GM12801 (cell line): ENCODE data around the gene INPP1.

Source experiments
- TF ChIP-seq, protein P1 (sequence below): IDR thresholded peaks from one replicate; pipeline ENCODE4 v1.5.1; 2011; ENCODE audit warnings: control low read depth; ENCODE audit not compliant: insufficient read length; ENCODE audit errors: extremely low read depth

INPP1 gene

DNA sequence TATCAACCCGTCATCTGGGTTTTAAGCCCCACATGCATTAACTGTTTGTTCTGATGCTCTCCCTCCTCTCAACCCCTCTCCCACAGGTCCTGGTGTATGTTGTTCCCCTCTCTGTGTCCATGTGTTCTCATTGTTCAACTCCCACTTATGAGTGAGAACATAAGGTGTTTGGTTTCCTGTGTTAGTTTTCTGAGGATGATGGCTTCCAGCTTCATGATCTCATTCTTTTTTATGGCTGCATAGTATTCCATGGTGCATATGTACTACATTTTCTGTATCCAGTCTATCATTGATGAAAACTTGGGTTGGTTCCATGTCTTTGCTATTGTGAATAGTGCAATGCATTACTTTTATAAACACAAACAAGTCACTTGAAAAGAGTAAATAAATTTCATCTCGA lies 7.0 kb upstream of the INPP1 start:
- TF ChIP-seq, protein P1, sequence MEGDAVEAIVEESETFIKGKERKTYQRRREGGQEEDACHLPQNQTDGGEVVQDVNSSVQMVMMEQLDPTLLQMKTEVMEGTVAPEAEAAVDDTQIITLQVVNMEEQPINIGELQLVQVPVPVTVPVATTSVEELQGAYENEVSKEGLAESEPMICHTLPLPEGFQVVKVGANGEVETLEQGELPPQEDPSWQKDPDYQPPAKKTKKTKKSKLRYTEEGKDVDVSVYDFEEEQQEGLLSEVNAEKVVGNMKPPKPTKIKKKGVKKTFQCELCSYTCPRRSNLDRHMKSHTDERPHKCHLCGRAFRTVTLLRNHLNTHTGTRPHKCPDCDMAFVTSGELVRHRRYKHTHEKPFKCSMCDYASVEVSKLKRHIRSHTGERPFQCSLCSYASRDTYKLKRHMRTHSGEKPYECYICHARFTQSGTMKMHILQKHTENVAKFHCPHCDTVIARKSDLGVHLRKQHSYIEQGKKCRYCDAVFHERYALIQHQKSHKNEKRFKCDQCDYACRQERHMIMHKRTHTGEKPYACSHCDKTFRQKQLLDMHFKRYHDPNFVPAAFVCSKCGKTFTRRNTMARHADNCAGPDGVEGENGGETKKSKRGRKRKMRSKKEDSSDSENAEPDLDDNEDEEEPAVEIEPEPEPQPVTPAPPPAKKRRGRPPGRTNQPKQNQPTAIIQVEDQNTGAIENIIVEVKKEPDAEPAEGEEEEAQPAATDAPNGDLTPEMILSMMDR, result no peak

DNA sequence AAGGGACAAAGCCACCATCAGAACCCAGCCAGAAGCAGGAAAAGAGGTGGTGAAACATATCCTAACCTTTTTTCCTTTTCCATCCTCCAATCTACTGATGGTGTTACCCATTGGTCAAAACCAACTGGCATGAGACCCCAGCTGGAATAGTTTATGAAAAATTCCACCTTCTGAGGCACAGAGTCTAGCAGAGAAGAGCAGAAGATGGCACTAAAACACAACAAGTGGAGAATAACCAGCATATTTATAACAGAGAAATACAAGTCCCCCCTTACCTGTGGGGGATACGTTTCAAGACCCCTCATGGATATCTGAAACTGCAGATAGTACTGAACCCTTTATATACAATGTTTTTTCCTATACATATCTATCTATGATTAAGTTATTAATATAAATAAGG lies 4.9 kb upstream of the INPP1 start:
- TF ChIP-seq, protein P1, result no peak

DNA sequence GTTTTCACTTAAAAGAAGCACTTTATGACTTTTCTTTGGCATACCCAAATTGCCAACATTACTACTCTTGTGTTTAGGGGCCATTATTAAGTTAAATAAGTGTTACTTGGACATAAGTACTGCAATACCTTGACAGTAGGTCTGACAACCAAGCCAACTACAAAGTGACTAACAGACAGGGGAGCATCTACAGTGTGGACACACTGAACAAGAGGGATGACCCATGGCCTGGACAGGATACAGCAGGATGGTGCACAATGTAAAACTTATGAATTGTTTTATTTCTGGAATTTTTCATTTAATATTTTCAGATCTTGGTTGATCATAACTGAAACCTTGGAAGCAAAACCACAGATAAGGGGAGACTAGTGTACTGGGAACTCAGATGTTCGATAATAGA lies 4.0 kb upstream of the INPP1 start:
- TF ChIP-seq, protein P1, result no peak

DNA sequence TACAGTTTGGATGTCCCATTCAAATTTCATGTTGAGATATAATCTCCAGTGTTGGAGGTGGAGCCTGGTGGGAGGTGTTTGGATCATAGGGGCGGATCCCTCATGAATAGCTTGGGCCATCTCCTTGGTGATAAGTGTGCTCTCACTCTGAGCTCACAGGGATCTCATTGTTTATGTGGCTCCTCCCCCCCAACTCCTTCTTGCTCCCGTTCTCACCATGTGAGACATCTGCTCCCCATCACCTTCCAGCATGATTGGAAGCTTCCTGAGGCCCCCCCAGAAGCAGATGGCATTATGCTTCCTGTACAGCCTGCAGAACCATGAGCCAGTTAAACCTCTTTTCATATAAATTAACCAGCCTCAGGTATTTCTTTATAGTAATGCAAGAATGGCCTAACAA lies 3.0 kb upstream of the INPP1 start:
- TF ChIP-seq, protein P1, result no peak

DNA sequence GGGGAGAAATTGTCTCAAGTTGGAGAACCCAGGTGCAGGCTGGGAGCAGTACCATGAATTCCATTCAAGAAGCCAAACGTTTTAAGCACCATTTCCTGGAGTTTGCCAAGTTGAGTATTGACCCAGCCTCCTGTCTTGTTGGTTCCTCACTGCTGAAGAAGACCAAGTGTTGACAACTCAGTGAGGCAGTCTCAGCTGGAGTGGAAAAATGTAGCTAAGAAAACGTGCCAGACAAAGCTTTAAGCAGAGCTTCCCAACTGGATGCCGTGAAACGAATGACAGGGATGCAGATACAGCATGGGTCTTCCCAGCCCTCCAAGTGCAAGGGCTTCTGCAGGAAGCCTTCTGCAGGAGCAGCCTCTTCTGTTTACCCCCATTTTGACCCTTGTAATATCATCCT lies 778 bp upstream of the INPP1 start:
- TF ChIP-seq, protein P1, result no peak

DNA sequence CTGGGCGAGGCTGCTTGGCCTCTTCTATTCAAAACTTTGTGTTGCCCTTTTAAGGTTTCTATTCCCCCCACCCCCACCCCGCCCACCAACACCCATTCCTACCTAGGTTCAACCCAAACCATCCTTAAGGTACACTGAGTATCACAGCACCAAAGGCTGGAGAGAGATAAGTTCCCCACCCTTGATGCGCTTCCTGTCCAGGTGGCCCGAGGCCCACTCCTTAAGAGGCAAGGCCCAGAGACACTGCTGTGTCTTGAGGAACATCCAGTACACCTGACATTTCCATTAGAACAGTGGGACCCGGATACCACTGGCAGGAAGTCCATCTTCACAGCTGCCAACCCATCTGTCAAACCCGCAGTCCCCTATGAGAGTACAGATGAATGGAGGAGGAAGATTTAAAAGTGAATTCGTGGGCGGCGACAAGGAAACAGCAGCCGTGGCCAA lies 277 bp upstream of the INPP1 start:
- TF ChIP-seq, protein P1, result no peak

DNA sequence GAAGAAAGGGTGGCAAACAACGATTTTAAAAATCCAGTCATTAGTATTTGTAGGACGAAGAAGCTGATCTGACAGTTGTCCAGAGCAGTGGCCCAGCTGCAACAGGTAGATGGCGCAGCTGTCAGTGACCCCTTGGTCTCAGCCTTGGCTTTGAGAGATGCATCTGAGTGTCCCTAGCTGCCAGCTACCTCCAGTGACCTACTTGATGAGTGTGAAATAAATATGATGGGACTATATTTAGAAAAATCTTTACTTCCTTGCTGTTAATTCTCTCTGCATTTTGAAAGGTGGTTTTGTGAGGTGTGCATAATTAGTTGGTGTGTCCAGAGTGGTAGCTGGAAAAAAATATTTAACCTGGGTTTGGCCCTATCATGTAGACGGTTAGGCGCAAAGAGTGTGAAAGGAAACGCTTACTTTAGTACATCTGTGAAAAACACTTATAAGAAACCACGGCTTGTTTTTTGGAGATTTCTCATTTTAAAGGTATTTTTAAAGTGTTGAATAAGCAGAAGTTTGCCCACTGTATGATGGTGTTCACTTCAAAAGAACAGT lies 963 bp downstream of the INPP1 start:
- TF ChIP-seq, protein P1, result no peak
